Neural cell (in vitro differentiated cells): Measurements from ENCODE around the gene SPHKAP. TPM values are rescaled to one million over a fixed set of nuclear protein-coding genes. Genes with fewer than 3 reads are reported as not detected.

ENCODE experiments used
- H2AFZ ChIP-seq: fragments of 200-600, 300-800 bp; sonication (generic), shearing (Covaris generic); 2 replicates; pipeline ENCODE4 v1.6.0; 2014; ENCODE audit warnings: low read depth, mild to moderate bottlenecking, antibody characterized with exemption, low read length, moderate library complexity
- H3F3A ChIP-seq: fragments of 200-600 bp; shearing (Covaris generic); 2 replicates; pipeline ENCODE4 v1.6.1; 2016; ENCODE audit warnings: mild to moderate bottlenecking, moderate library complexity, mixed read lengths, antibody characterized with exemption, low read length; ENCODE audit not compliant: insufficient read depth, poor library complexity, severe bottlenecking
- H3K27ac ChIP-seq: fragments of 200-600, 300-800 bp; sonication (generic), shearing (Covaris generic); 2 replicates; pipeline ENCODE4 v1.5.1; 2014; ENCODE audit warnings: mild to moderate bottlenecking, low read length, moderate library complexity
- H3K27me3 ChIP-seq: fragments of 300-800, 200-600 bp; sonication (generic), shearing (Covaris generic); 2 replicates; pipeline ENCODE4 v1.6.0; 2014; ENCODE audit warnings: mild to moderate bottlenecking, low read depth, low read length, moderate library complexity; ENCODE audit not compliant: insufficient read depth
- H3K36me3 ChIP-seq: fragments of 300-800, 200-600 bp; sonication (generic), shearing (Covaris generic); 2 replicates; pipeline ENCODE4 v1.5.1; 2014; ENCODE audit warnings: mild to moderate bottlenecking, antibody characterized with exemption, low read length, moderate library complexity; ENCODE audit not compliant: insufficient read depth
- H3K4me2 ChIP-seq: fragments of 300-800, 200-600 bp; sonication (generic), shearing (Covaris generic); 2 replicates; pipeline ENCODE4 v1.6.0; 2014; ENCODE audit warnings: mild to moderate bottlenecking, low read length
- H3K4me3 ChIP-seq: fragments of 300-800, 200-600 bp; sonication (generic), shearing (Covaris generic); 2 replicates; pipeline ENCODE4 v1.5.1; 2014; ENCODE audit warnings: mild to moderate bottlenecking, low read length, moderate library complexity
- H3K79me2 ChIP-seq: fragments of 200-600 bp; shearing (Covaris generic); replicated peaks from 2 replicates; pipeline ENCODE4 v1.6.0; 2014; ENCODE audit warnings: mild to moderate bottlenecking, low read length, moderate library complexity; ENCODE audit not compliant: insufficient read depth
- H3K9ac ChIP-seq: fragments of 300-800, 200-600 bp; sonication (generic), shearing (Covaris generic); 2 replicates; pipeline ENCODE4 v1.6.1; 2016; ENCODE audit warnings: mild to moderate bottlenecking, low read length, mixed read lengths
- H3K9me2 ChIP-seq: fragments of 200-600 bp; shearing (Covaris generic); 2 replicates; pipeline ENCODE4 v1.6.1; 2016; ENCODE audit warnings: mild to moderate bottlenecking, low read length, mixed read lengths; ENCODE audit not compliant: insufficient read depth
- H3K9me3 ChIP-seq: fragments of 200-600, 300-800 bp; sonication (generic), shearing (Covaris generic); 2 replicates; pipeline ENCODE4 v1.6.1; 2016; ENCODE audit warnings: mild to moderate bottlenecking, mixed run types, low read length, moderate library complexity, mixed read lengths
- H4K20me1 ChIP-seq: fragments of 200-600 bp; shearing (Covaris generic); 2 replicates; pipeline ENCODE4 v1.6.1; 2016; ENCODE audit warnings: mild to moderate bottlenecking, mixed run types; ENCODE audit not compliant: insufficient read depth
- CTCF ChIP-seq: fragments of 450-650 bp; IDR thresholded peaks from 2 replicates; pipeline ENCODE4 v1.5.1; 2014; ENCODE audit warnings: antibody characterized with exemption, mild to moderate bottlenecking, moderate library complexity; ENCODE audit not compliant: poor library complexity, severe bottlenecking
- EP300 ChIP-seq: fragments of 450-650 bp; conservative IDR thresholded peaks from 2 replicates; pipeline ENCODE4 v1.6.1; 2014; ENCODE audit warnings: antibody characterized with exemption, mild to moderate bottlenecking, moderate library complexity; ENCODE audit not compliant: poor library complexity, severe bottlenecking
- EZH2 ChIP-seq: fragments of 200-600, 300-800 bp; shearing (Covaris generic), sonication (generic); IDR thresholded peaks from 2 replicates; pipeline ENCODE4 v1.6.1; 2014; ENCODE audit warnings: antibody characterized with exemption, low read length, borderline replicate concordance, mild to moderate bottlenecking; ENCODE audit not compliant: insufficient read depth, poor library complexity, severe bottlenecking
- MXI1 ChIP-seq: fragments of 450-650 bp; conservative IDR thresholded peaks from 2 replicates; pipeline ENCODE4 v1.6.1; 2014; ENCODE audit warnings: antibody characterized with exemption, mild to moderate bottlenecking; ENCODE audit not compliant: poor library complexity, severe bottlenecking
- POLR2AphosphoS5 ChIP-seq: IDR thresholded peaks from 2 replicates; pipeline ENCODE4 v1.6.1; 2012
- RAD21 ChIP-seq: fragments of 450-650 bp; conservative IDR thresholded peaks from 2 replicates; pipeline ENCODE4 v1.6.1; 2014; ENCODE audit warnings: antibody characterized with exemption, mild to moderate bottlenecking, moderate library complexity
- REST ChIP-seq: IDR thresholded peaks from 2 replicates; pipeline ENCODE4 v1.6.1; 2012; ENCODE audit warnings: borderline replicate concordance
- SMC3 ChIP-seq: fragments of 450-650 bp; conservative IDR thresholded peaks from 2 replicates; pipeline ENCODE4 v1.6.1; 2014; ENCODE audit warnings: antibody characterized with exemption, mild to moderate bottlenecking, moderate library complexity; ENCODE audit not compliant: poor library complexity
- TAF1 ChIP-seq: IDR thresholded peaks from 2 replicates; pipeline ENCODE4 v1.6.1; 2012; ENCODE audit warnings: low read depth
- polyA plus RNA-seq: library from polyadenylated mRNA; depleted of rRNA; stranded (reverse); fragments of >200 nt; gene quantifications from 2 replicates; pipeline ENCODE4 v1.2.3, GENCODE V29; 2014

The SPHKAP gene
- polyA plus RNA-seq, 1 donor from 2014 or later, result 1.7 TPM

GRCh38 chr2:227990937-227991336 is 190.6 kb downstream of the SPHKAP start:
- Histone ChIP-seq H4K20me1 (no peaks in the 10 kb centered on the region), H3K9me2 (no peaks in the 10 kb centered on the region), H3K27me3 (no peaks in the 10 kb centered on the region), H3K4me2 (no peak overlapping the region), H3K79me2 (no peaks in the 10 kb centered on the region), H3K9me3 (no peaks in the 10 kb centered on the region), H3K36me3 (no peaks in the 10 kb centered on the region), H3F3A (no peaks in the 10 kb centered on the region), H3K27ac (no peak overlapping the region), H3K4me3 (no peak overlapping the region), H3K9ac (no peak overlapping the region), H2AFZ (no peak overlapping the region)
- no peak for TF ChIP-seq EZH2
- TF ChIP-seq SMC3, result no peak

- no peak for TF ChIP-seq POLR2AphosphoS5
- no peak for TF ChIP-seq MXI1
- TF ChIP-seq TAF1, result no peak
- TF ChIP-seq SMC3, result no peak
- no peak for TF ChIP-seq EP300
- TF ChIP-seq RAD21, result no peak
- TF ChIP-seq REST, result no peak
- no peak for TF ChIP-seq CTCF
- TF ChIP-seq EZH2, result no peak
- no peaks in the 10 kb centered on the region for H3K36me3 ChIP-seq
- H3K79me2 ChIP-seq, result no peaks in the 10 kb centered on the region
- H3K4me3 ChIP-seq, result no peak overlapping the region
- no peak overlapping the region for H3K4me2 ChIP-seq
- H2AFZ ChIP-seq, result no peak overlapping the region
- no peak overlapping the region for H3K27ac ChIP-seq
- H3K9ac ChIP-seq, result no peak overlapping the region
- no peaks in the 10 kb centered on the region for H3F3A ChIP-seq
- H3K27me3 ChIP-seq, result no peaks in the 10 kb centered on the region
- no peaks in the 10 kb centered on the region for H3K9me3 ChIP-seq
- no peaks in the 10 kb centered on the region for H3K9me2 ChIP-seq
- no peaks in the 10 kb centered on the region for H4K20me1 ChIP-seq
These were observed 208.2 kb downstream of the SPHKAP start for GRCh38 chr2:227973241-227973640.

- H3K36me3 ChIP-seq, result no peaks in the 10 kb centered on the region
- H2AFZ ChIP-seq, result no peak overlapping the region
- no peaks in the 10 kb centered on the region for H3K27me3 ChIP-seq
- H3K27ac ChIP-seq, result no peak overlapping the region
- H3K79me2 ChIP-seq, result no peaks in the 10 kb centered on the region
- H3K9me3 ChIP-seq, result no peaks in the 10 kb centered on the region
- no peak overlapping the region for H3K9ac ChIP-seq
- TF ChIP-seq POLR2AphosphoS5 (peak; percentile 38), MXI1 (no peak)
- no peak overlapping the region for H3K4me3 ChIP-seq
- no peaks in the 10 kb centered on the region for H3K9me2 ChIP-seq
- no peak overlapping the region for H3K4me2 ChIP-seq
- H3F3A ChIP-seq, result no peaks in the 10 kb centered on the region
- no peaks in the 10 kb centered on the region for H4K20me1 ChIP-seq
These were observed 209.8 kb downstream of the SPHKAP start for GRCh38 chr2:227971619-227972230.
